Ascending aorta (tissue), 2 donors: Measurements from ENCODE around the gene CAST. TPM values are rescaled to one million over a fixed set of nuclear protein-coding genes. Genes with fewer than 3 reads are reported as not detected.
"Not testable (repeated sequence)": the region's sequence is repeated elsewhere in the genome, so short reads cannot be mapped to it uniquely, and the experiment has no call there.

ENCODE experiments used
- DNase-seq, 2 donors: peaks; one replicate each; pipeline ENCODE4 v3.0.0-alpha.2; 2019; ENCODE audit warnings: low spot score in 2 of 2
- H3K27ac ChIP-seq, 2 donors: fragments of 200-600 bp; sonication (generic); one replicate each; pipeline ENCODE4 v1.5.1; 2016 to 2017; ENCODE audit warnings: mild to moderate bottlenecking in 1 of 2
- H3K27me3 ChIP-seq: fragments of 200-600 bp; sonication (generic); one replicate; pipeline ENCODE4 v1.5.1; 2017
- H3K36me3 ChIP-seq, 2 donors: fragments of 200-600 bp; sonication (generic); one replicate each; pipeline ENCODE4 v1.5.1; 2016
- H3K4me1 ChIP-seq, 2 donors: fragments of 200-600 bp; sonication (generic); one replicate each; pipeline ENCODE4 v1.5.1; 2016 to 2017; ENCODE audit warnings: mild to moderate bottlenecking in 1 of 2
- H3K4me3 ChIP-seq, 2 donors: fragments of 200-600 bp; sonication (generic); one replicate each; pipeline ENCODE4 v1.5.1; 2016 to 2017; ENCODE audit warnings: mild to moderate bottlenecking in 1 of 2
- H3K9me3 ChIP-seq, 2 donors: fragments of 200-600 bp; sonication (generic); one replicate each; pipeline ENCODE4 v1.5.1; 2016
- CTCF ChIP-seq, 3 experiments: fragments of 200-600 bp in 2 of 3; fragments of 450-650 bp in 1 of 3; sonication (generic) in 2 of 3; IDR thresholded peaks; one replicate each; pipeline ENCODE4 v1.5.1; 2016 to 2019; ENCODE audit warnings: antibody characterized with exemption in 3 of 3, mild to moderate bottlenecking in 1 of 3, moderate library complexity in 1 of 3
- intact Hi-C: fragments of 100-400 bp; cut with DNase I; formaldehyde crosslinking; loops from one replicate; pipeline ENCODE4 v1.15.1; 2023
- total RNA-seq: library from RNA; depleted of rRNA; stranded (reverse); fragments of >200 nt; gene quantifications from one replicate; pipeline ENCODE4 v1.1.0, GENCODE V29; 2016

The CAST gene
- 266 TPM for total RNA-seq

GRCh38 chr5:96661855-96662724 lies at the start of gene CAST:
TSS of gene CAST (plus strand) at chr5:96662376. CDS start at chr5:96662423, 47 bp downstream.
- DNase-seq, result peak; percentile 90 to 98
- intact Hi-C loops, result loop anchor here (1.0 to 5.0 kb wide), 8 partner anchors 48 to 1015 kb away; partner anchors contain the start of genes ELL2, ERAP1, LNPEP and RFESD
- TF ChIP-seq CTCF (IDR thresholded peaks at IDR 0.05), result no peak
- Histone ChIP-seq H3K36me3 (no peaks in the 10 kb centered on the region), H3K4me1 (peaks cover 0 to 13% of the 10 kb centered on the region in 2 donors), H3K4me3 (peak within 1 kb of the TSS; percentile 81 to 87), H3K9me3 (no peaks in the 10 kb centered on the region), H3K27me3 (no peaks in the 10 kb centered on the region), H3K27ac (peak within 1 kb of the TSS; percentile 95)

GRCh38 chr5:96614110-96614691 lies 48.0 kb upstream of the CAST start:
- H3K27me3 ChIP-seq, result no peaks in the 10 kb centered on the region
- no peaks in the 10 kb centered on the region for H3K36me3 ChIP-seq
- peak overlapping the region in 1 of 2 donors; percentile 28 for H3K4me3 ChIP-seq
- intact Hi-C loops, result loop anchor here (1.0 to 10.0 kb wide), 3 partner anchors 48 to 133 kb away; partner anchors contain the start of gene CAST
- peak; percentile 40 to 59 (median 52) for TF ChIP-seq CTCF (IDR thresholded peaks at IDR 0.05)
- peak in 1 of 2 donors; percentile 77 for DNase-seq
- H3K4me1 ChIP-seq, result peaks cover 8 to 15% of the 10 kb centered on the region in 2 donors
- no peaks in the 10 kb centered on the region for H3K9me3 ChIP-seq
- H3K27ac ChIP-seq, result peak overlapping the region; percentile 76 to 80

- Histone ChIP-seq H3K9me3 (no peaks in the 10 kb centered on the region), H3K4me3 (no peak overlapping the region), H3K27ac (peak overlapping the region; percentile 76 to 80), H3K4me1 (peaks cover 8 to 15% of the 10 kb centered on the region in 2 donors), H3K27me3 (no peaks in the 10 kb centered on the region), H3K36me3 (no peaks in the 10 kb centered on the region)
- intact Hi-C loops, result loop anchor here (5.0 to 10.0 kb wide), 2 partner anchors 90 to 547 kb away; no protein-coding TSS in a partner anchor
- TF ChIP-seq CTCF (IDR thresholded peaks at IDR 0.05), result no peak
- DNase-seq, result no peak
Observed at GRCh38 chr5:96615223-96615622, 47.0 kb upstream of the CAST start.

GRCh38 chr5:96616801-96617200 lies 45.4 kb upstream of the CAST start:
- H3K4me3 ChIP-seq, result no peak overlapping the region
- no peaks in the 10 kb centered on the region for H3K36me3 ChIP-seq
- H3K4me1 ChIP-seq, result peaks cover 8 to 15% of the 10 kb centered on the region in 2 donors
- TF ChIP-seq CTCF (IDR thresholded peaks at IDR 0.05), result no peak
- intact Hi-C loops, result loop anchor here (5.0 to 10.0 kb wide), 2 partner anchors 88 to 546 kb away; no protein-coding TSS in a partner anchor
- no peak for DNase-seq
- H3K27ac ChIP-seq, result no peak overlapping the region
- no peaks in the 10 kb centered on the region for H3K9me3 ChIP-seq
- H3K27me3 ChIP-seq, result no peaks in the 10 kb centered on the region

GRCh38 chr5:96618311-96619016 lies 43.7 kb upstream of the CAST start:
- peaks cover 8 to 15% of the 10 kb centered on the region in 2 donors for H3K4me1 ChIP-seq
- H3K4me3 ChIP-seq, DNase-seq, H3K27ac ChIP-seq, H3K27me3 ChIP-seq, H3K9me3 ChIP-seq, H3K36me3 ChIP-seq: not testable (repeated sequence)
- intact Hi-C loops, result loop anchor here (5.0 to 10.0 kb wide), 2 partner anchors 86 to 544 kb away; no protein-coding TSS in a partner anchor
